Dendritic cell treated with granulocyte-macrophage colony-stimulating factor and Interleukin-4, amounts not matched to agents 40 ng/mL and 50 ng/mL, for 4 days (primary cell): ENCODE data around the gene ZBED1.
"Not testable (repeated sequence)": the region's sequence is repeated elsewhere in the genome, so short reads cannot be mapped to it uniquely, and the experiment has no call there.

ENCODE experiments used
- H3K27ac Mint-ChIP-seq: one replicate; pipeline ENCODE4 v1.8.0; 2022; ENCODE audit warnings: mild to moderate bottlenecking, mixed read lengths
- H3K27me3 Mint-ChIP-seq: one replicate; pipeline ENCODE4 v1.8.0; 2022; ENCODE audit warnings: mild to moderate bottlenecking, mixed read lengths
- H3K36me3 Mint-ChIP-seq: one replicate; pipeline ENCODE4 v1.8.0; 2022; ENCODE audit warnings: low read depth, mixed read lengths
- H3K4me1 Mint-ChIP-seq: one replicate; pipeline ENCODE4 v1.8.0; 2022; ENCODE audit warnings: low read depth, mixed read lengths
- H3K4me3 Mint-ChIP-seq: one replicate; pipeline ENCODE4 v1.8.0; 2022; ENCODE audit warnings: mild to moderate bottlenecking, moderate library complexity, mixed read lengths
- H3K9me3 Mint-ChIP-seq: one replicate; pipeline ENCODE4 v1.8.0; 2022; ENCODE audit warnings: mixed read lengths
- intact Hi-C: fragments of 100-400 bp; cut with micrococcal nuclease; formaldehyde crosslinking; loops from one replicate; pipeline ENCODE4 v1.15.0; 2022

The ZBED1 gene

GRCh38 chrX:2534261-2535021 lies 33.7 kb upstream of the ZBED1 start:
- H3K27me3 Mint-ChIP-seq, H3K9me3 Mint-ChIP-seq, H3K4me3 Mint-ChIP-seq, intact Hi-C loops, H3K27ac Mint-ChIP-seq, H3K36me3 Mint-ChIP-seq, H3K4me1 Mint-ChIP-seq: not testable (repeated sequence)

DNA sequence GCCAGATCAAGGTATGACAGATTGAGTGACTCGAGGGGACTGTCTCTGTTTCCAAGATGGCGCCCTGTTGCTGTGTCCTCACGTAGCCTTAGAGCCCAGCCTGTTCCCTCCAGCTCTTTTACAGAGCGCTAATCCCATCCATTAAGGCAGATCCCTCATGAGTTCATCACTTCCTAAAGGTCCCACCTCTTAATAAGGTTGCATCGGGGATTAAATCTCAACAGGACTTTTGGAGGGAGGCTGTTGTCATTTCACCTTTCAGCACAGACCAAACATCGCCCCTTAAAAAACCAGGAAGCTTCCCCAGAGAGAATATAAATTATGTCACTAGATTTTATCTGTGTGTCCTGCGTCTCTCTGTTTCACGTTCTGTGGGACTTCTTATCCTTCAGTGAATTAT lies 32.6 kb upstream of the ZBED1 start:
- intact Hi-C loops: no loop called here
- no peak overlapping the region for H3K4me3 Mint-ChIP-seq
- H3K4me1 Mint-ChIP-seq: no peaks in the 10 kb centered on the region
- H3K27me3 Mint-ChIP-seq: peaks cover 6% of the 10 kb centered on the region
- H3K27ac Mint-ChIP-seq: no peak overlapping the region
- no peaks in the 10 kb centered on the region for H3K36me3 Mint-ChIP-seq
- H3K9me3 Mint-ChIP-seq: no peaks in the 10 kb centered on the region

DNA sequence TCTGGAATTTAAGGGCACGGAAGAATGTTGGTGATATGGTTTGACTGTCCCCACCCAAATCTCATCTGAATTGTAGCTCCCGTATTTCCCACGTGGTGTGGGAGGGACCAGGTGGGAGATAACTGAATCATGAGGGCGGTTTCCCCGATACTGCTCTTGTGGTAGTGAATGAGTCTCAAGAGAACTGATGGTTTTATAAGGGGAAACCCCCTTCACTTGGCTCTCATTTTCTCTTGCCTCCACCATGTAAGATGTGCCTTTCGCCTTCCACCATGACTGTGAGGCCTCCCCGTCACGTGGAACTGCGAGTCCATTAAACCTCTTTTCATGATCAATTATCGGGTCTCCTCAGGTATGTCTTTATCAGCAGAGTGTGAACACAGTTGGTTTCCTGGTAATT lies 25.6 kb upstream of the ZBED1 start:
- H3K27me3 Mint-ChIP-seq: peaks cover 3% of the 10 kb centered on the region
- no peaks in the 10 kb centered on the region for H3K36me3 Mint-ChIP-seq
- intact Hi-C loops: no loop called here
- no peak overlapping the region for H3K27ac Mint-ChIP-seq
- H3K4me1 Mint-ChIP-seq: peaks cover 10% of the 10 kb centered on the region
- H3K9me3 Mint-ChIP-seq: no peaks in the 10 kb centered on the region
- H3K4me3 Mint-ChIP-seq: no peak overlapping the region

DNA sequence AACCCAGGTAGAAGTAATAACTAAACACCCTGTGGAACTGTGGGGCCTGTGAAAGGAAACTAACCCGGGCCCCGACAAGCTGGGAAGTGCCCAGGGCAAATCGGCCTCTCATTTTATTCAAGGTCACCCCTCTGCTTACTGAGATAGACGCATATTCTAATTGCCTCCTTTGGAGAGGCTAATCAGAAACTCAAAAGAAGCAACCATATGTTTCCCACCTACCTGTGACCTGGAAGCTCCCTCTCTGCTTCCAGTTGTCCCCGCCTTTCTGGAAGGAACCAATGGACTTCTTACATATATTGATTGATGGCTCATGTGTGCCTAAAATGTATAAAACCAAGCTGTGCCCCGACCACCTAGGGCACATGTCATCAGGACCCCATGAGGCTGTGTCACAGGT lies 23.1 kb upstream of the ZBED1 start:
- Mint-ChIP-seq H3K4me3 (no peak overlapping the region), H3K4me1 (peaks cover 13% of the 10 kb centered on the region), H3K27me3 (peaks cover 3% of the 10 kb centered on the region), H3K27ac (no peak overlapping the region), H3K9me3 (no peaks in the 10 kb centered on the region), H3K36me3 (no peaks in the 10 kb centered on the region)
- intact Hi-C loops: no loop called here

- H3K36me3 Mint-ChIP-seq: no peaks in the 10 kb centered on the region
- H3K27me3 Mint-ChIP-seq: peaks cover 5% of the 10 kb centered on the region
- intact Hi-C loops: no loop called here
- H3K27ac Mint-ChIP-seq: no peak overlapping the region
- no peak overlapping the region for H3K4me3 Mint-ChIP-seq
- H3K9me3 Mint-ChIP-seq: no peaks in the 10 kb centered on the region
- H3K4me1 Mint-ChIP-seq: peaks cover 21% of the 10 kb centered on the region
Observed at GRCh38 chrX:2521927-2522386, 21.2 kb upstream of the ZBED1 start.

GRCh38 chrX:2521092-2521926 lies 20.5 kb upstream of the ZBED1 start:
- intact Hi-C loops: no loop called here
- Mint-ChIP-seq H3K36me3 (no peaks in the 10 kb centered on the region), H3K4me1 (peaks cover 21% of the 10 kb centered on the region), H3K27ac (no peak overlapping the region), H3K4me3 (peak overlapping the region; percentile 65), H3K27me3 (peaks cover 2% of the 10 kb centered on the region), H3K9me3 (no peaks in the 10 kb centered on the region)

- Mint-ChIP-seq H3K9me3 (no peaks in the 10 kb centered on the region), H3K27ac (no peak overlapping the region), H3K36me3 (no peaks in the 10 kb centered on the region), H3K4me1 (peaks cover 21% of the 10 kb centered on the region), H3K27me3 (peaks cover 2% of the 10 kb centered on the region), H3K4me3 (no peak overlapping the region)
- intact Hi-C loops: no loop called here
Observed at GRCh38 chrX:2520539-2520938, 19.8 kb upstream of the ZBED1 start.

DNA sequence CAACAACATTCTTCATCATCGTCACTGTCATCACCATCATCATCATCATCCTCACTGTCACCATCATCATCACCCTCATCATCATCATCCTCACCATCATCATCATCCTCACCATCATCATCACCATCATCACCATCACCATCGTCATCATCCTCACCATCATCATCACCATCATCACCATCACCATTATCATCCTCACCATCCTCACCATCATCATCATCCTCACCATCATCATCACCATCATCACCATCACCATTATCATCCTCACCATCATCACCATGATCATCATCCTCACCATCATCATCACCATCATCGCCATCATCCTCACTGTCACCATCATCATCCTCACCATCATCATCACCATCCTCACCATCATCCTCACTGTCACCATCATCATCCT lies 18.9 kb upstream of the ZBED1 start:
- H3K4me1 Mint-ChIP-seq: peaks cover 16% of the 10 kb centered on the region
- H3K9me3 Mint-ChIP-seq, H3K4me3 Mint-ChIP-seq, H3K27me3 Mint-ChIP-seq, H3K27ac Mint-ChIP-seq, H3K36me3 Mint-ChIP-seq, intact Hi-C loops: not testable (repeated sequence)

- H3K36me3 Mint-ChIP-seq: no peaks in the 10 kb centered on the region
- peaks cover 16% of the 10 kb centered on the region for H3K4me1 Mint-ChIP-seq
- no peaks in the 10 kb centered on the region for H3K9me3 Mint-ChIP-seq
- H3K4me3 Mint-ChIP-seq: no peak overlapping the region
- H3K27me3 Mint-ChIP-seq: peaks cover 2% of the 10 kb centered on the region
- intact Hi-C loops: no loop called here
- no peak overlapping the region for H3K27ac Mint-ChIP-seq
Observed at GRCh38 chrX:2517055-2517454, 16.3 kb upstream of the ZBED1 start.

DNA sequence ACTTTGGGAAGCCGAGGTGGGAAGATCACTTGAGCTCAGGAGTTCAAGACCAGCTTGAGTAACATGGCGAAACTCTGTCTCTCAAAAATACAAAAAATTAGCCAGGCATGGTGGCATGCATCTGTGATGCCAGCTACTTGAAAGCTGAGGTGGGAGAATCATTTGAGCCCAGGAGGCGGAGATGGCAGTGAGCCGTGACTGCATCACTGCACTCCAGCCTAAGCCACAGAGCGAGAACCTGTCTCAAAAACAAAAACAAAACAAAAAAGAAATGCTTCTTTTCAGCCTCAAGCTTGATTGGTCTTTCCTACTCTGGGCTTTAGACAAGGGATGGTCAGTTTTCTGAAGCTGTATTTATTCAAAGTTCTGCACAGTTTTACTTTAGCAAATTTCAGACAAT lies 15.8 kb upstream of the ZBED1 start:
- Mint-ChIP-seq H3K4me1 (peaks cover 14% of the 10 kb centered on the region), H3K27ac (no peak overlapping the region), H3K36me3 (no peaks in the 10 kb centered on the region), H3K4me3 (no peak overlapping the region), H3K9me3 (no peaks in the 10 kb centered on the region), H3K27me3 (peaks cover 4% of the 10 kb centered on the region)
- intact Hi-C loops: no loop called here

DNA sequence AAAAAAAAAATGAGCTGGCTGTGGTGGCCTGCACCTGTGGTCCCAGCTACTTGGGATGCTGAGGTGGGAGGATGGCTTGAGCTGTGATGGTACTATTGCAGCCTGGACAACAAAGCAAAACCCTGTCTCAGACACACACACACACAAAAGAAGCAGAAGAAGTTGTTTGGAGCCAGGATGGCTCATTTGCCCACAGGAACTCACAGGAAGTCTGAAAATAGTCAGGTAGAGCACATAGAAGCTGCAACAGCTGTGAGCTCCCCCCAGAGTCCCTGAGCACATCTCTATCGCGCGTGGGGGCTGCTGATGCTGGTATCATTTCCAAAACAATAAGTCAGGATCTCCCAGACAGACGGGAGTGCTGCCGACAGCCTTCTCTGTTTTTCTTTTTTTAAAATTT lies 13.4 kb upstream of the ZBED1 start:
- Mint-ChIP-seq H3K27ac (no peak overlapping the region), H3K9me3 (no peaks in the 10 kb centered on the region), H3K4me1 (peaks cover 8% of the 10 kb centered on the region), H3K4me3 (no peak overlapping the region), H3K27me3 (peaks cover 7% of the 10 kb centered on the region), H3K36me3 (no peaks in the 10 kb centered on the region)
- intact Hi-C loops: no loop called here

DNA sequence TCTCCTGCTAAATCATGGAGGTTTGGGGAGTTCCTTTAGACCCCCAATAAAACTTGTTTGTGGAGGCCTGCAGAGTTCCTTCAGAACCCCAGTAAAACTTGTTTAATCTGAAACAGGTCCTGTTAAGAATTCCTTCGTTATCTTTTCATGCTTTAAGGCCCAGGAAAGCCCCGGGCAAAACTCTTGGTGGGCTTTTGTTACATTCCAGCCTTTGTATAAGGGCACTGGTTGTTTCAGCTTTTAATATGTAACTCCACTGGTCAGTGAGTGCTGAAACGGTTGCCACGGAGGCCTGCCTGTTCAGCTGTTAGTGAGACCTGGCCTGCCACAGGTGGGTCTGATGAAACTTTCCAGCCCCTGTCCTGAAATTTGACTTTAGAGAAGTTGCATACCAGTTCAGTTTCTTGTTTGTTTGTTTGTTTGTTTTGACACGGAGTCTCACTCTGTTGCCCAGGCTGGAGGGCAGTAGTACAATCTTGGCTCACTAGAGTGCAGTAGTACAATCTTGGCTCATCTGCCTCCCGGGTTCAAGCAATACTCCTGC lies 12.4 kb upstream of the ZBED1 start:
- no peak overlapping the region for H3K4me3 Mint-ChIP-seq
- no peaks in the 10 kb centered on the region for H3K36me3 Mint-ChIP-seq
- H3K27me3 Mint-ChIP-seq: peaks cover 7% of the 10 kb centered on the region
- no peaks in the 10 kb centered on the region for H3K9me3 Mint-ChIP-seq
- peaks cover 8% of the 10 kb centered on the region for H3K4me1 Mint-ChIP-seq
- H3K27ac Mint-ChIP-seq: no peak overlapping the region
- intact Hi-C loops: no loop called here

DNA sequence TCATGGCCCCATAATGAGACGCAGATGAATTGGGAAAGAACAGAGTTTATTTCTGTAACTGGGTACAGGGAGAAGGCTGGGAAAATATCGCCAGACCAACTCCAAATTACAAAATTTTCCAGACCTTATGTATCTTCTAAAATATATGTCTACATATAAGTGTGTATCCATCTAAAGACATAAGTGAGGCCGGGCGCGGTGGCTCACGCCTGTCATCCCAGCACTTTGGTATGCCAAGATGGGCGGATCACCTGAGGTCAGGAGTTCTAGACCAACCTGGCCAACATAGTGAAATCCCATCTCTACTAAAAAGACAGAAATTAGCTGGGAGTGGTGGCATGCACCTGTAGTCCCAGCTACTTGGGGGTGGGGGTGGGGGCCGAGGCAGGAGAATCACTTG lies 11.7 kb upstream of the ZBED1 start:
- intact Hi-C loops: no loop called here
- H3K27ac Mint-ChIP-seq: no peak overlapping the region
- H3K4me3 Mint-ChIP-seq: no peak overlapping the region
- H3K36me3 Mint-ChIP-seq: no peaks in the 10 kb centered on the region
- H3K27me3 Mint-ChIP-seq: peaks cover 6% of the 10 kb centered on the region
- H3K9me3 Mint-ChIP-seq: no peaks in the 10 kb centered on the region
- H3K4me1 Mint-ChIP-seq: peaks cover under 1% of the 10 kb centered on the region

- peaks cover 5% of the 10 kb centered on the region for H3K4me1 Mint-ChIP-seq
- H3K27ac Mint-ChIP-seq: no peak overlapping the region
- peaks cover 6% of the 10 kb centered on the region for H3K27me3 Mint-ChIP-seq
- H3K4me3 Mint-ChIP-seq: no peak overlapping the region
- intact Hi-C loops: no loop called here
- no peaks in the 10 kb centered on the region for H3K9me3 Mint-ChIP-seq
- H3K36me3 Mint-ChIP-seq: no peaks in the 10 kb centered on the region
Observed at GRCh38 chrX:2511326-2511725, 10.6 kb upstream of the ZBED1 start.
